ENCODE measurements around the gene SPRTN. TPM values are rescaled to one million over a fixed set of nuclear protein-coding genes. Genes with fewer than 3 reads are reported as not detected.

SPRTN gene
- total and polyA plus RNA-seq, 2 of the 8 experiments (the other 6 are each of a cell fraction or from before 2014, with no cell fraction given): 6.6 to 15.1 TPM

DNA sequence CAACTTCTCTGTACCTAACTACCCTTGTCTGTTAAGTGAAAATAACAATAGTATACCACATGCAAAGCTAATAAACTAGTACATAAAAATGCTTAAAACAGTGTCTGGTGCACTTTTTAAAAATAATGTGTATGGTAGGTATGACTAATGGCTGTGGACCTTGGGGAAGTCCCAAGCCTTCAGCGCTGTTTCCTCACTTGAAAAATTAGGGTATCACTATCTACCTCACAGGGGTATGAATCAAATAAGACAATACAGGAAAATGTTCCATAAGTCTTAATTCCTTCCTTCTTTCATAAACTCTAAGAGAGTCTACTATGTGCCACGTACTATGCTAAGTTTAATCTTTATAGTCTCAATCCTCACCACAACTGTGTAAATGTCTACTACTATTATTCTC lies 52.0 kb downstream of the SPRTN start (continued):
- TF ChIP-seq, protein P1, sequence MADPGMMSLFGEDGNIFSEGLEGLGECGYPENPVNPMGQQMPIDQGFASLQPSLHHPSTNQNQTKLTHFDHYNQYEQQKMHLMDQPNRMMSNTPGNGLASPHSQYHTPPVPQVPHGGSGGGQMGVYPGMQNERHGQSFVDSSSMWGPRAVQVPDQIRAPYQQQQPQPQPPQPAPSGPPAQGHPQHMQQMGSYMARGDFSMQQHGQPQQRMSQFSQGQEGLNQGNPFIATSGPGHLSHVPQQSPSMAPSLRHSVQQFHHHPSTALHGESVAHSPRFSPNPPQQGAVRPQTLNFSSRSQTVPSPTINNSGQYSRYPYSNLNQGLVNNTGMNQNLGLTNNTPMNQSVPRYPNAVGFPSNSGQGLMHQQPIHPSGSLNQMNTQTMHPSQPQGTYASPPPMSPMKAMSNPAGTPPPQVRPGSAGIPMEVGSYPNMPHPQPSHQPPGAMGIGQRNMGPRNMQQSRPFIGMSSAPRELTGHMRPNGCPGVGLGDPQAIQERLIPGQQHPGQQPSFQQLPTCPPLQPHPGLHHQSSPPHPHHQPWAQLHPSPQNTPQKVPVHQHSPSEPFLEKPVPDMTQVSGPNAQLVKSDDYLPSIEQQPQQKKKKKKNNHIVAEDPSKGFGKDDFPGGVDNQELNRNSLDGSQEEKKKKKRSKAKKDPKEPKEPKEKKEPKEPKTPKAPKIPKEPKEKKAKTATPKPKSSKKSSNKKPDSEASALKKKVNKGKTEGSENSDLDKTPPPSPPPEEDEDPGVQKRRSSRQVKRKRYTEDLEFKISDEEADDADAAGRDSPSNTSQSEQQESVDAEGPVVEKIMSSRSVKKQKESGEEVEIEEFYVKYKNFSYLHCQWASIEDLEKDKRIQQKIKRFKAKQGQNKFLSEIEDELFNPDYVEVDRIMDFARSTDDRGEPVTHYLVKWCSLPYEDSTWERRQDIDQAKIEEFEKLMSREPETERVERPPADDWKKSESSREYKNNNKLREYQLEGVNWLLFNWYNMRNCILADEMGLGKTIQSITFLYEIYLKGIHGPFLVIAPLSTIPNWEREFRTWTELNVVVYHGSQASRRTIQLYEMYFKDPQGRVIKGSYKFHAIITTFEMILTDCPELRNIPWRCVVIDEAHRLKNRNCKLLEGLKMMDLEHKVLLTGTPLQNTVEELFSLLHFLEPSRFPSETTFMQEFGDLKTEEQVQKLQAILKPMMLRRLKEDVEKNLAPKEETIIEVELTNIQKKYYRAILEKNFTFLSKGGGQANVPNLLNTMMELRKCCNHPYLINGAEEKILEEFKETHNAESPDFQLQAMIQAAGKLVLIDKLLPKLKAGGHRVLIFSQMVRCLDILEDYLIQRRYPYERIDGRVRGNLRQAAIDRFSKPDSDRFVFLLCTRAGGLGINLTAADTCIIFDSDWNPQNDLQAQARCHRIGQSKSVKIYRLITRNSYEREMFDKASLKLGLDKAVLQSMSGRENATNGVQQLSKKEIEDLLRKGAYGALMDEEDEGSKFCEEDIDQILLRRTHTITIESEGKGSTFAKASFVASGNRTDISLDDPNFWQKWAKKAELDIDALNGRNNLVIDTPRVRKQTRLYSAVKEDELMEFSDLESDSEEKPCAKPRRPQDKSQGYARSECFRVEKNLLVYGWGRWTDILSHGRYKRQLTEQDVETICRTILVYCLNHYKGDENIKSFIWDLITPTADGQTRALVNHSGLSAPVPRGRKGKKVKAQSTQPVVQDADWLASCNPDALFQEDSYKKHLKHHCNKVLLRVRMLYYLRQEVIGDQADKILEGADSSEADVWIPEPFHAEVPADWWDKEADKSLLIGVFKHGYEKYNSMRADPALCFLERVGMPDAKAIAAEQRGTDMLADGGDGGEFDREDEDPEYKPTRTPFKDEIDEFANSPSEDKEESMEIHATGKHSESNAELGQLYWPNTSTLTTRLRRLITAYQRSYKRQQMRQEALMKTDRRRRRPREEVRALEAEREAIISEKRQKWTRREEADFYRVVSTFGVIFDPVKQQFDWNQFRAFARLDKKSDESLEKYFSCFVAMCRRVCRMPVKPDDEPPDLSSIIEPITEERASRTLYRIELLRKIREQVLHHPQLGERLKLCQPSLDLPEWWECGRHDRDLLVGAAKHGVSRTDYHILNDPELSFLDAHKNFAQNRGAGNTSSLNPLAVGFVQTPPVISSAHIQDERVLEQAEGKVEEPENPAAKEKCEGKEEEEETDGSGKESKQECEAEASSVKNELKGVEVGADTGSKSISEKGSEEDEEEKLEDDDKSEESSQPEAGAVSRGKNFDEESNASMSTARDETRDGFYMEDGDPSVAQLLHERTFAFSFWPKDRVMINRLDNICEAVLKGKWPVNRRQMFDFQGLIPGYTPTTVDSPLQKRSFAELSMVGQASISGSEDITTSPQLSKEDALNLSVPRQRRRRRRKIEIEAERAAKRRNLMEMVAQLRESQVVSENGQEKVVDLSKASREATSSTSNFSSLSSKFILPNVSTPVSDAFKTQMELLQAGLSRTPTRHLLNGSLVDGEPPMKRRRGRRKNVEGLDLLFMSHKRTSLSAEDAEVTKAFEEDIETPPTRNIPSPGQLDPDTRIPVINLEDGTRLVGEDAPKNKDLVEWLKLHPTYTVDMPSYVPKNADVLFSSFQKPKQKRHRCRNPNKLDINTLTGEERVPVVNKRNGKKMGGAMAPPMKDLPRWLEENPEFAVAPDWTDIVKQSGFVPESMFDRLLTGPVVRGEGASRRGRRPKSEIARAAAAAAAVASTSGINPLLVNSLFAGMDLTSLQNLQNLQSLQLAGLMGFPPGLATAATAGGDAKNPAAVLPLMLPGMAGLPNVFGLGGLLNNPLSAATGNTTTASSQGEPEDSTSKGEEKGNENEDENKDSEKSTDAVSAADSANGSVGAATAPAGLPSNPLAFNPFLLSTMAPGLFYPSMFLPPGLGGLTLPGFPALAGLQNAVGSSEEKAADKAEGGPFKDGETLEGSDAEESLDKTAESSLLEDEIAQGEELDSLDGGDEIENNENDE (IDR thresholded peaks at IDR 0.05; ENCODE audit: insufficient replicate concordance, low read length): no peak
- no peak for TF ChIP-seq POLR2AphosphoS5 (IDR thresholded peaks at IDR 0.05; ENCODE audit: low read depth, low read length)
- no peak for TF ChIP-seq ASH2L (IDR thresholded peaks at IDR 0.05; ENCODE audit: low read length)
- TF ChIP-seq, protein P2, sequence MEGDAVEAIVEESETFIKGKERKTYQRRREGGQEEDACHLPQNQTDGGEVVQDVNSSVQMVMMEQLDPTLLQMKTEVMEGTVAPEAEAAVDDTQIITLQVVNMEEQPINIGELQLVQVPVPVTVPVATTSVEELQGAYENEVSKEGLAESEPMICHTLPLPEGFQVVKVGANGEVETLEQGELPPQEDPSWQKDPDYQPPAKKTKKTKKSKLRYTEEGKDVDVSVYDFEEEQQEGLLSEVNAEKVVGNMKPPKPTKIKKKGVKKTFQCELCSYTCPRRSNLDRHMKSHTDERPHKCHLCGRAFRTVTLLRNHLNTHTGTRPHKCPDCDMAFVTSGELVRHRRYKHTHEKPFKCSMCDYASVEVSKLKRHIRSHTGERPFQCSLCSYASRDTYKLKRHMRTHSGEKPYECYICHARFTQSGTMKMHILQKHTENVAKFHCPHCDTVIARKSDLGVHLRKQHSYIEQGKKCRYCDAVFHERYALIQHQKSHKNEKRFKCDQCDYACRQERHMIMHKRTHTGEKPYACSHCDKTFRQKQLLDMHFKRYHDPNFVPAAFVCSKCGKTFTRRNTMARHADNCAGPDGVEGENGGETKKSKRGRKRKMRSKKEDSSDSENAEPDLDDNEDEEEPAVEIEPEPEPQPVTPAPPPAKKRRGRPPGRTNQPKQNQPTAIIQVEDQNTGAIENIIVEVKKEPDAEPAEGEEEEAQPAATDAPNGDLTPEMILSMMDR (IDR thresholded peaks at IDR 0.05; ENCODE audit: control extremely low read depth in 1 of 3, insufficient read depth in 1 of 3, low read depth in 1 of 3, low read length in 3 of 3): no peak
- TF ChIP-seq ZNF274 (IDR thresholded peaks at IDR 0.05; ENCODE audit: borderline replicate concordance, extremely low read depth, low read length): no peak
- no peak for TF ChIP-seq MAFK (IDR thresholded peaks at IDR 0.05; ENCODE audit: low read depth, low read length)
- no peak for TF ChIP-seq CBX8 (IDR thresholded peaks at IDR 0.05; ENCODE audit: borderline replicate concordance, low read depth, low read length)
- no peak for TF ChIP-seq JUND (IDR thresholded peaks at IDR 0.05; ENCODE audit: low read length)
- TF ChIP-seq EZH2 (IDR thresholded peaks at IDR 0.05; ENCODE audit: low read depth, low read length, severe bottlenecking): no peak
- no peak for TF ChIP-seq CHD2 (IDR thresholded peaks at IDR 0.05; ENCODE audit: low read length)
